Activated naive CD4-positive, alpha-beta T cell (primary cell): ENCODE data around the gene C10orf143.
"Not testable (repeated sequence)": the region's sequence is repeated elsewhere in the genome, so short reads cannot be mapped to it uniquely, and the experiment has no call there.

ENCODE experiments used
- DNase-seq, 4 experiments: peaks; one replicate each; lab custom pipeline; 2025; lab: John Stamatoyannopoulos, UW

Gene C10orf143

DNA sequence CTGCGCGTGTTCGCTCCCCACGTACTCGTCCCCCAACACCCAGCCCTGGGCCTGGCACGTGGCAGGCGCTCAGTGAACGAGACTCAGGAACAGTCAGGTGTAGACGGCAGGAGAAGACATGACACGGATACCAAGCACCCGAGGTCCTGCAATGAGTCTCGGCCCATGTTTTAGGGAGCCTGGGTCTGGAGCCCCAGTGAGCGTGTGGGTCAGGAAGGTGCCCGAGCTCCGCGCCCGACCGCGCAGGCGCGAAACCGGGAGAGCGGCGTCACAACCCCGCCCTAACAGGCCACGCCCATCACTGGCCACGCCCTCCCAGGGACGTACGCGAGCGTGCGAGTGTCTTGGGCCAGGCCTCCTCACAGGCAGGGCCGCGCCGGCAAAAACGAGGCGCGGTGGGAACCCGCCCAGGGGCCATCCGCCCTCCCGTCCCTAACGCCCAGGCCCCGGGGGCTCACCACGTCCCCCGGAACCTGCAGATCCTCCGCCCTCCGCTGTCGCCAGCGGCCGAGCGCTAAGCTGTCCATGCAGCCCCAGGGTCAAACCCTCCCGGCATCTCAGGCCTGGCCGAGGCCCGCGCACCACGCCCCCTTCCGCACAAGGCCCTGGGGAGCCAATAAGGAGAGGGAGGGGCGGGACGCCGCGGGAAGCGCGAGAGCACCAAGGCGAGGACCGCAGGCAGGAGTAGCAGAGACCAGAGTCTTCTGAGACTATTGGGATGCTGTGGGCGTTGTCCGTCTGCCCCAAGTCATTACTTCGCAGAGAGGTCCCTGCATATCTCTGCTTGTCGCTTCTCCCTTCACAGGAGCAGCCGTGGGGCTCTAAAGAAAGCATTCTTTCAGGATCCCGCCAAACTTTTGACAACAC is at the start of gene C10orf143:
Gene C10orf143 (minus strand): TSS at position 585 of the 867 bp plus-strand sequence. CDS start 58 bp downstream, at position 527.
- peak; percentile 97 to 99 (median 98) for DNase-seq

DNA sequence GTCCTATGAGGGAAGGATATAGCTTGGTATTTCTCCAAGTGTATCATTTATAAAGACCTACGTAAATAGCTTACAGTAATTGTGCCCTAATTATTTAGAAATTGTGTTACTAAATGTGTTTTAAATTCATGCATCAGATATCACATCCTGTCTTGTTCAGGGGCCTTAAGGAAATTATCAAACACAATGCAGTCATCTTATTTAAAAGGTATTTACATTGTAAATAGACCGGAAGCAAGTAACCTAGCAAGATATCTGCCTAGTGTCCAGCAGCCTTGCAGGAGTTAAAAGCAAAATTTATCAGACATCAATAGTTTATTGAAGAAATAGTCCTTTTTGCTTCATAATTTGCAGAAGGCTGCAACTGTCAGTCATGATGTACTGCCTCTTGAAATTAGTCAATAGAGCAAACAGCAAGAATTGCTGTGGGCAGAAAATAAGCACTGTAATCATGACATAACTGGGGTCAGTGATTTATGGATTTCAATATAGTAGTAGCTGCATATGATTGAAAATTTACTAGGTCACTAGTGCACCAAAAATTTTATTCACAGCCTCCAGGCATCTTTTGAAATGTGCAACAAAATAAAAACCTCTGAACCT is 48.7 kb upstream of the C10orf143 start:
- DNase-seq, result no peak

DNA sequence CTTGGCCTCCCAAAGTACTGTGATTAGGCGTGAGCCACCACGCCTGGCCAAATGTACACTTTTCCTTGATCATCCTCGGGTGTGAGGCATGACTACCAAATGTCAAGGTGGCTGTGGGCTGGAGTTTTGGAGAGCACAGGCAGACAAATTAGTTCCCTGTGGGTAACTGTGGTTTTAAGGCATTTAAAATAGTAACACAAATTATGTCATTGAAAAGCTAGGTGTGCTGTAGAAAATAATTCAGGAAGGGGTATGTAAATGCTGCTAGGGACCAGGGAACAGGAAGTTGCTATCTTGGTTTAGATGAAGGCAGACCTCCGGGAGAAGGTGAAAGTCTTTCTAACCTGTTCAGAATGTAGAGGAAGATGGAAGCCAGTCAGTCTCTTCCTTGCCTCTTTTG is 35.4 kb upstream of the C10orf143 start:
- no peak for DNase-seq

DNA sequence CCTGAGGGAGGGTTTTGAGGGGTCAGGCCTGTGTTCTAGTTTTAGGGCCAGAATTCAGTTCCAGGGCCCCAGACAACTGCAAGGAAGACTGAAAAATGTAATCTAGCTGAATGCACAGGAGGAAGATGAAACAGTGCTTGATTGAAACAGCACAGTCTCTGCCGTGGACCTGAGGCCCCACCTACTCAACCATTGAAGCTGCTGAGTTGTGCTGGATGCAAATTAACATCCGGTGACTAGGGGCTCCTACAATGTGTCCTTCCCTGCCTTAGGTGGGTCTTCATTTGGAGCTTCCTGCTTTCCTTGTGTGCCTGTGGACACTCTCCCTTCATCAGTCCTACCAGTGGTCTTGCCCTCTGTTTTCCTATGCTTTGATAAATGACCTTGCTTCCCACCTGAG is 31.2 kb upstream of the C10orf143 start:
- DNase-seq, result no peak

DNA sequence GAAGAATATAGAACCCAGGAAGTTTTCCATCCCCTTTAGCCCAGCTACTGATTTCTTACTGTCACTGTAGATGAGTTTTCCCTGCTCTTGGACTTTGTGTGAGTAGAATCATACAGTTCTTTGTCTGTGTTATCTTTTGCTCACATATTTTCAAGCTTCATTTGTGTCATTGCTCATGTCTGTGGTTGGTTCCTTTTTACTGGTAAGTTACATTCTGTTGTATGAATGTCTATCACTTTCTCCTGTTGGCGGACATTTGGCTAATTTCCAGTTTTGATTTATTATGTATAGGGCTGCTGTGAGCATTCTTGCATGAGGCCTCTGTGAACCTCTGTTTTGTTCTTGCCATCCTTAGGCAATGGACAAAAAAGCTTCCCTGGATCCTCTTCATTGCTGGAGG is 30.8 kb upstream of the C10orf143 start:
- no peak for DNase-seq

- DNase-seq, result no peak
Observed at GRCh38 chr10:130141038-130141437, 30.4 kb upstream of the C10orf143 start.

DNA sequence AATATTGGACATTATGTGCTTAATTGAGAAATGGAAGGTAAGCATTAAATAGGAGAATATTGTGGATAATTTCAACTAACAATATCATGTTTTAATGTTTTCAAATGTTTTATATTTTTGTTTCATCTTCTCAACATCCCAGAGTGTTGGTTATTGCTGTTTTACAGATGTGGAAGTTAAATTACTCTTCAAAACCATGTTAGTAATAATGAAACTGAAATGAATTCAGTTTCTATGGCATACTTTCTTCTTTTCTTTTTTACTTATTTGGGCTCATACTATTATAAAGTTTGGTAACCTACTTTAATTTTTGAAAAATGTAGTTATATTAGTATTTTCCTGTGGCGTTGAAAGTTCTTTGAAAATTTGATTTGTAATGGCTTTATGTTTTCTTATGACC is 29.8 kb upstream of the C10orf143 start:
- DNase-seq, result no peak

DNA sequence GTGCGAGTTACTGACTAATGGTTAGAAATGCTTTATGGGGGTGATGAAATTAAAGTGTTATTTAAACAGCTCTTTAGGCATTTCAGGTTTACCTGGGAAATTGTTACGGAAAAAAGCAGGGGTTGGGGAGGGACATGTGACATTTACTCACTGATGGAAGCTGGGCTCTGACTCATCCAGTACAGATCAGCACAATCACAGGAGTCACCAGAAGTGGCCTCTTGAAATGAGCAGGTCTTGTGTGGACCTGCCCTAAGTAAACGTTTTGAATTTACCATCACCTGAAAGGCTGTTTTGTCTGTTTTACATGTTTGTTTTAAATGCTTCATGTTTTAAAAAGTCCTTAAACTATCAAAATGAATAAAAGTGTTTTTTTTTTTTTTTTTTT is 27.8 kb upstream of the C10orf143 start:
- no peak for DNase-seq

GRCh38 chr10:130137659-130138478 is 27.2 kb upstream of the C10orf143 start:
- no peak for DNase-seq

- DNase-seq, result no peak
Observed at GRCh38 chr10:130137090-130137448, 26.4 kb upstream of the C10orf143 start.

- peak; percentile 59 to 88 (median 75) for DNase-seq
Observed at GRCh38 chr10:130136226-130137089, 25.8 kb upstream of the C10orf143 start, which contains the start of gene GLRX3. Gene GLRX3 (plus strand): TSS chr10:130136391. CDS start chr10:130136421, 30 bp downstream.

DNA sequence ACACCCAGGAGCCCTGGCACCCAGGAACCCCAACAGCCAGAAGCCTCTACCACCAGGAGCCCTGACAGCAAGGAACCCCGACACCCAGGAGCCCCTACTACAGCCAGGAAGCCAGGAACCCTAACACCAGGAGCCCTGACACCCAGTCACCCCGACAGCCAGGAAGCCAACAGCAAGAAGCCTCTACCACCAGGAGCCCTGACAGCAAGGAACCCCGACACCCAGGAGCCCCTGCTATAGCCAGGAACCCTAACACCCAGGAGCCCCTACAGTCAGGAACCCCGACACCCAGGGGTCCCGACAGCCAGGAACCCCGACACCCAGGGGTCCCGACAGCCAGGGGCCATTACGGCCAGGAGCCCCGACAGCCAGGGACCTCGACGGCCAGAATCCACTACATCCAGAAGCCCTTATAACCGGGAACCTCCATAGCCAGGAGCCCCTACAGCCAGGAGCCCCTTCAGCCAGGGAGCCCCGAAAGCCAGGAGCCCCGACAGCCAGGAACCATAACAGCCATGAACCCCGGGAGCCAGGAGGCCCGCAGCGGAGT is 25.1 kb upstream of the C10orf143 start:
- no peak for DNase-seq

DNA sequence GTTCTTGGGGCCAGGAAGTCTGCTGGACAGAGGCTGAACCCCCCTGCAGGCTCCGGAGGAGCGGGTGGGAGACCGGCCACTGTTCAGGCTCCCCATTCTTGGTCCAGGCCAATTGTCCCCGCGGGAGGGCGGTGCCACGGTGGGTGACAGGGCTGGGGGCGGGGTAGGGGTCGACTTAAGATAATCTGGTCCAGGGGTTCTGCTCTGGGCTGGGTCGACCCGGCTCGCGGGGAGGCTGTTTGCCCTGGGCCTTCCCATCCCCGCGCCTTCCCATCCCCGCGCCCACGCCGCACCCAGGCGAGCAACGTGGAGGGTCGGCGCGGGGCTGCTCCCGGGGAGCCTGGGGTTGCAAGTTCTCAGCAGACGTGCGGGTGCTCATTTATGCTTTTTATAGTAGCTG is 18.3 kb upstream of the C10orf143 start:
- DNase-seq, result no peak

GRCh38 chr10:130128062-130128781 is 17.6 kb upstream of the C10orf143 start:
- no peak for DNase-seq

DNA sequence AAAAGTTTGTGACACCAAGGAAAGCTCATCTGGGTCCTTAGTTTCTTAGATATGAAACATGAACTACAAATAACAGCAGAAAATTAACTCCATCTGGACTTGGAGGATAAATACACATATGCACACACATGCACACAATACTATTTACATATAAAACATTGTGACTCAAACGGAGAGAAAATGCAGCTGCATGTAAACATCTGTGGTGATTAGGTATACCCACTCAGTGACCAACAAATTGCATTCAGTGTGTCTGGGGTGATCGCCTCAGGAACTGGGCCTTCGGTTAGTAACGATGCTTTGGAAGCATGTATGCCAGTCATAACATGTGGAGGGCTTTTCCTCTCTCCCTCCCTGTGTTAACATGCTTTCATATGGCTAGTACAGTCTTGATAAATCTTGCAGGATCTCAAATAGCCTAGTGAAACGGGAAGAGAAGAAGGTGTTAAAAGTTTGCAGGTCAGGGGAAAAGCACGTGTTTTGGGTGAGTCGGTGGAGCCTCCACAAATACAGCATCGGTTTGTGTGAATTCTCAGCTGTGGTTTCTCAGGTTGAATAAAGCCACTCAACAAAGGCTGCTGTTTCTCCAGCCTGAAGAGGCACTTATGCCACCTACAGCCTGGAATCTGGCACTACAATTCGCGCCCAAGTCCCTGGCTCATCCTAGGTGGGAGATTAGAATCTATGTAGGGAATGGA is 16.9 kb upstream of the C10orf143 start:
- DNase-seq, result peak in 1 of 4 experiments; percentile 28

GRCh38 chr10:130121486-130122079 is 11.0 kb upstream of the C10orf143 start:
- no peak for DNase-seq

GRCh38 chr10:130117535-130117934 is 6.9 kb upstream of the C10orf143 start:
- DNase-seq, result not testable (repeated sequence)

GRCh38 chr10:130116942-130117341 is 6.3 kb upstream of the C10orf143 start:
- not testable (repeated sequence) for DNase-seq

- DNase-seq, result no peak
Observed at GRCh38 chr10:130112821-130113220, 2.2 kb upstream of the C10orf143 start.

- DNase-seq, result no peak
Observed at GRCh38 chr10:130111852-130112180, 1.2 kb upstream of the C10orf143 start.
